Lung microvascular endothelial cell (primary cell): ENCODE measurements around the gene ATG7. TPM values are rescaled to one million over a fixed set of nuclear protein-coding genes. Genes with fewer than 3 reads are reported as not detected.
"Not testable (repeated sequence)": the region's sequence is repeated elsewhere in the genome, so short reads cannot be mapped to it uniquely, and the experiment has no call there.

Experiments
- DNase-seq, 2 donors: peaks; one replicate each; pipeline versions ENCODE4 v3.0.0 to v3.0.0-alpha.2; 2010; ENCODE audit warnings: low read depth in 2 of 2
- total RNA-seq: library from RNA; depleted of rRNA; stranded (reverse); fragments of >200 nt; gene quantifications from 2 replicates; pipeline ENCODE4 v1.2.1, GENCODE V29; 2014

The ATG7 gene
- total RNA-seq, 1 donor from 2014 or later = 25.4 TPM

DNA sequence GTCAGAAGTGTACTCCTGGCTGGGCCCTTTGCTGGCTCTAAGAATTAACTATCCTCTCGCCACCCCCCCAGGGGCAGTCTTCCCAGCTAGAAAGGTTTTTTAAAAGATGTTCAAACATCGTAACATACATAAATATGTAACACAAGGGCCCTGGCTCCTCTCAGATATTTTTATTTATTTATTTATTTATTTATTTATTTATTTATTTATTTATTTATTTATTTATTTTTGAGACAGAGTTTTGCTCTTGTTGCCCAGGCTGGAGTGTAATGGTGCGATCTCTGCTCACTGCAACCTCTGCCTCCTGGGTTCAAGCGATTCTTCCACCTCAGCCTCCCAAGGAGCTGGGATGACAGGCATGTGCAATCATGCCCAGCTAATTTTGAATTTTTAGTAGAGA lies 190.5 kb downstream of the ATG7 start:
- DNase-seq = not testable (repeated sequence)

DNA sequence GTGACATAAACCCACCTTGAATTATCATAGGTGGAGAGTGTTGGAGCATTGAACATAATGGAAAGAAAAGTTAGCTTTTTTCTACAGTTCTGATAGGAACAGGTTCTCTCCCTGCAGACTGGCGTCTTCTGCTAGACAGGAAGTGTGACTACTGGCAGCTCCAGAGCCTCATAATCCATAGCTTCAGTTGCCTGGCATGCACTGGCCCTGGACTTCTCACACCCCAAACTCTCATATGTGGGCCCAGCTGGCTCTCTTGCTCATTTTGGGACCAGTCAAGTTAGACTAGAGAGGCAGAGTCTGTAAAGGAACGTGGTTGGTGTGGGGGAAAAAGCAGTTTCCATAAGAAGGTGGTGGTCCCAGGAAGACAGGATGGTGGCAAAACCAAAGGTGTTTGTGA lies 191.4 kb downstream of the ATG7 start:
- DNase-seq = peak in 1 of 2 donors; percentile 47

DNA sequence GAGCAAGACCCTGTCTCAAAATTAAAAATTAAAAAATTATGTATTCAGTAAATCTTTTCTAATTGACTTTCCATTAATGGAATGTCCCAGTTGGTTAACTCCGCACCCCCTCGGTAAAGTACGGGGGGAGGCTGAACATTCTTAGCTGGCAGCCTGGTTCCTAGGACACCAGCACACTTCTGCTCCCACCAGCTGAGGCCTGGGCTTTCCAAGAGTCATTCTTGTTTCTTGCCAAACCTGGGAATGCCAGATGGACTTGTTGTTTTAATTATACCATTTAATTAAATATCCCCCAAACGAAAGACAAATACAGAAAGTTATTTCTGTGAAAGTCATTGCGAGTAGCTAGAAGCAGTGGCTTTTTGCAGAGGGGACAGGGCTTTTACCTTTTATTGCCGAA lies 192.2 kb downstream of the ATG7 start:
- DNase-seq = no peak

DNA sequence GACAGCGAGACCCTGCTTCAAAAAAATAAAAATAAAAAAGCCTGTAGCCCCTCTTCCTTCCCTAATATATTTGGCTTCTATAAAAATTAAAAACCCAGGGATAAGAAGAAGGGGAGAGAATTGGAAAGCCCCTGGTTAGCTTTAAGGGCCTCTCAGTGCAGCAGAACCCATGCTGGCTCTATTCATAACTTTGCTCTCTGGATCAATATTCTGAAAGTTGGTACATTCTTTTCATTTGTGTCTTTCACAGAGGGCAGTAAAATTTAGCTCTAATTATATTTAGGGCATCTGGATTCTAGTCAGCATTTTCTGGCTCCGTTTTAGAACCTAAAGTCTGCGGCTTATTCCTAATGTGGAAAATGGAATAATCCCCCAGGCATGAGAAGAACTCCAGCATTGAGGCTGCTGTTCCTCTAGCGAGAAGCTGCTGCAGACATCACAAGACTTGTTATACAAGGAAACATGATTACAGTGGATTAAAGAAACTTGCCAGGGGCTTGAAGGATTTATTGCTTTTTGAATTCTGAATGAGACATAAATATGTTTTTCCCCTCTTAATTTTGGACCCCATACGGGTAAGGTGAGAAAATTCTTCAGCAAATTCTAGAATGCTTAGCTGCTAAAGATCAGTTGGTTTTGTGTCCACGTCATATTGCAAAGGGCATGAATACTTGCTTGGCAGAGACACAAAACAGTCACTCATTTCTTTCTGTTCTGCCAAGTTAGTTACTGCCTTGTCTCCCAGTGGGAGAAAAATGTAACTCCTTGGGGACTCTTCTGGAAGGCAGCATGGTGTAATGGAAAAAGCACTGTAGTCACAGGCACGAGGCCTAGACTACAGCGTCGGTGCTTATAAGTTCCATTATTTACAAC lies 193.8 kb downstream of the ATG7 start:
- no peak for DNase-seq

DNA sequence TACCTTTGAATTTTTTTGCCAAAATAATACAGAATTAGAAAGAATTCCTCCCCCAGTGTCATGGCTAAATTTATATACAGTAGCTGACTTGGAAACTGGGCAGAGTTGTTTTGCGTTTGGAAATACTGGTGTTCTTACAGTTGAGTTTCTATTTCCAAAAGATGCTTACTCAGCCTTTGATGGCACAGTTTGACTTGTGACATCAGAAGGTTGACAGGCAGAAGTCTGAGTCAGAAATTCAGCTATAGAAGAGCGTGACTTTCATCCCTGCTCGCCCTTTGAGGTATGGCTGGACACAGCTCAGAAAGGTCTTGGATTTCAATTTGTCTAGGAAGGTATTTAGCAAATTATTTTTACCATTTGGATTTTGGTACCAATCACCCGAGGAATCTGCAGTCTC lies 195.7 kb downstream of the ATG7 start:
- no peak for DNase-seq

DNA sequence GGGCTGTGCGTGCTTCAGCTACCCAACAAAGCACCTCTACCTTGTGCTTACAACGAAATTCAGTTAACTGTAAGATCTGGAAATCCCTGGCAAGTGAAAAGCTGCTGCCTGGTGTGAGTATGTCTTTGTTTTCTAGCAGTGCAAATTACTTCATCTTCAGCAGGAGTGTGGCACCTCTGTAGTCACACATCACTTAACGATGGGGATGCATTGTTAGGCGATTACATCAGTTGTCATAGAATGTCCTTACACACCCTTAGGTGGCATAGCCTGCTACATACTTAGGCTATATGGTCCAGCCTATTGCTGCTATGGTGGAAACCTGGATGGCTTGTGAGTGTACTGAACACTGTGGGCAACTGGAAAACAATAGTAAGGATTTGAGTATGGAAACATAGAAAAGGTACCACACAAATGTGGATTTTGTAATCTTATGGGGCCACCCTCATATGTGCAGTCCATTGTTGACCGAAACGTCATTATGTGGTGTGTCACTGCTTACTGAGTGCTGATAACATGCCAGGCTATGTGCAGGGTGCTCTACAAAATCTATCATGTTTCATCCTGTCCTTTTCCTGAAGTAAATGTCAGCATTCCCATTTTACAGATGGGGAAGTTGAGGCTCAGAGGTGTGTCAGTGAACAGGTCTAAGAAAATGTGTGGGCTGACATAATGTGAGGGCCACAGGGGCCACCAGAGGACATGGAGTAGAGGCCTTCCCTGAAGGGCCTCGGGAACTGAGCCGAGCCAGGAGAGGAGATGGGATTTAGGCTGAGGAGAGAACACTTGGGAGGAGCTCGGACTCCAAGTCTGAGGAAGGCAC lies 198.0 kb downstream of the ATG7 start:
- no peak for DNase-seq

DNA sequence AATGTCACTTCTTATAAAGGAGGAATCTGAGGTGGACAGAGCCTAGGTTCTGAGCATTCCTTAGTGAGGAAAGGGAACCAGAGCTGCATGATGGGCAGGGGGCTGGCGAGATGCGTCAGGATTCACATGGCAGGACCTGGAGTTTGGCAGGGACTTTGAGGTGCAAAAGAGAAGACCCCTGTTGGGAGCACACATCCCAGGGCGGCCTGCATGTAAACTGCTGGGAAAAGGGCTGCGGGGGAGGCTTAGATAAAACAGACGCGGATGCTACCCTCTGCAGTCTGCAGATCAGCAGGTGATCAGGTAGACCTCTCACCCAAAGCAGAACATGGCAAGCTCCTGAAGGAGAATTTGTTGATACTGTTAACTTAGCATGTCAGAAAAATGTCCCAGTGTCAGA lies 203.1 kb downstream of the ATG7 start:
- DNase-seq = no peak

DNA sequence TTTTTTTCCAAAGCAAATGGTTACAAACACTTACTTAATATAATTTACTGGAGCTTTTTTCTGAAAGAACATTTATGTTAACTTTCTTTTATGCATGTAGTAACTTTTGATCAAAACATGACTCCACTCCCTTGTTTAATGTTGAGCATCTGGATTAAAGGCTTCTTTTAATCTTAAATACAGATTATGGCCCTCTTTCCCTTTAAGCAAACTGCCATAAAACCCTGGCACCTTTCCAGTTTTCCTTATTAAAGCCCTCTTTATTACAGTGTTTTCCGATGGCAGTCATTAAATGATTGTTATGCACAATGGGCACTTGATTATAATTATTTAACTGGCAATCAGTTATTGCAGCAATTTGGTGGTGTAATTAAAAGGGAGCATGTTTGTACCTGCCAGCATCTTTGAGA lies 204.5 kb downstream of the ATG7 start:
- DNase-seq = peak; percentile 54 to 66

DNA sequence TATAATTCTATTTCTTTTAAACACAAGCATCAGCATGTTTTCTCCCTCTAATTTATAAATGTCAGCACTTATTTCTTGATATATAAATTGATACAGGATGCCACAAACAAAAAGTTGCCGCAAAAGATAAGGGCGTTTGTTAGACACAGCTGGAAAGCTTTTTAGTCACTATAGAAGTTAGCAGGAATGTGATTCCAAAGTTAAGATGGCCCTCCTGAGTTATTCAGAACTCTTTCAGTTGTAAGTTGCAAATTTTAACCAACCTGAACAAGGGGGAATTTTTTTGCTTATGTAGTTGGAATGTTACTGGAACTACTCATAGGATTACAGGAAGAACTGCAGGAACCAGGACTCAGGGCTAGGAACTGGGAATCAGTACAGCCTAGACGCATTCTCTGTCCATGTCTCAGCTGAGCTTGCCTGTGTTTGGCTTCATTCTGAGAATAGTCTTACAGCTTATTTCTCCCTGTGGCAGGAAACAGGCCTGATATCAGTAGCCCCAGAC lies 205.3 kb downstream of the ATG7 start:
- peak; percentile 52 to 92 for DNase-seq

DNA sequence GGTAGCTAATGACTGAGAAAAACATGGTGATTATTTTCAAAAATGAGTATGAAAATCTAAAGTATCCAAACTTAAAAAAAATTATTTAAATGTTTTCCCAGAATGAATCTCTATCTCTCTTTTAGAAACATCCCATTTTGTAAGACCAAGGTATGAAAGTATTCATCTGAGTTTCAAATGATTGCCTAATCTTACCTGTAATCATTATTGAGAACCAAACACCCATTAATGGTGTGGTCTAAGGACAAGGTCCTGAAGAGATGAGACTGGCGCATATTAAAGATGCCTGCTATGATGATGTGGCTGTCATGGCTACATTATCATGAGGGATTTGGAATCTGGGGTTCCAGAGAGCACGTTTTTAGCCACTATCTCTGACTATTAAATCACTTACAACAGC lies 206.0 kb downstream of the ATG7 start:
- no peak for DNase-seq

DNA sequence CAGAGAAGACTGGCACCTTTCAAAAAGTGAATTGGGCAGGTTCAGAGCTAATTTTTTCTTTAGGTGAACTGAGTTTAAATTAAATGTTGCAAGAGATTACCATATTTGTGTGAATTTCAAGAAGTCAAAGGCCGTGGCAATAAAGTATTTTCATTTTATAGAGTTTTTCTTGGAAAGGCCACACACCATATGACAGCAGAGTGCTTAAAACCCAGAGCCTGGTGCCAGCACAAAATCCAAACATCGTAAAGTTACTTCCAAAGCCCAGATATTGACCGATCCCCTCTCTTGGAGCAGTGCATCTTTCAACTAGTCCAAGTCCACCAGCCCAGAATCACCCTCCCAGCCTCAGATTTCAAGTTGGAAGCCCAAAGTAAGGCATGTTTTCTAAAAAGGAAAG lies 207.0 kb downstream of the ATG7 start:
- DNase-seq = peak in 1 of 2 donors; percentile 25

DNA sequence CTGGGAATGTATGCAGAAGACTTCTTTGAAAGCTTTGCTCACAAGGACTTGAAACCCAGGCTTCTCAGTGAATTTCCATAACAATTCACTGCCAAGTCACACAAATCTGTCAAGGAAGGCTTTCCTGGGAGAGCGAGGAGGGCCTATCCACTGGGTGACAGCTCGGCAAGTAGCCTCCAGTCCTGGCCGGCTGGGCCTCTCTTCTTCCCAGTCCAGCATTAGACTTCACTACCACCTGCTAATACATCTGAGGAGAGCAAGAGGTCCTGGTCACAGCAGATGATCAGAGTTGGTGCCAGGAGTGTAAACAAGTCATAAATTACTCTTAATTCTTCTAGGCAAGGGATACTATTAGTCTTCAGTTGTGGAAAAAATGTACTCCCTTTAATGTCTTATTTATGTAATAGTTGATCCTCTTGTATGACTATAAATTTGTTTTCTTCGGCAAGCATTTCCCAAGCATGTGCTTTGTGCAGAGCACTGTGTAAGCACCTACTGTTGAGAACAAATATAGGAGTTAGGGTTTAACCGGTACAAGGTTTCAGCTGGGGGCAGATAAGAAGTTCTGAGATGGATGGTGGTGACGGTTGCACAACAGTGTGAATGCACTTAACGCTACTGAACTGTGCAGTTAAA lies 208.6 kb downstream of the ATG7 start:
- DNase-seq = no peak

DNA sequence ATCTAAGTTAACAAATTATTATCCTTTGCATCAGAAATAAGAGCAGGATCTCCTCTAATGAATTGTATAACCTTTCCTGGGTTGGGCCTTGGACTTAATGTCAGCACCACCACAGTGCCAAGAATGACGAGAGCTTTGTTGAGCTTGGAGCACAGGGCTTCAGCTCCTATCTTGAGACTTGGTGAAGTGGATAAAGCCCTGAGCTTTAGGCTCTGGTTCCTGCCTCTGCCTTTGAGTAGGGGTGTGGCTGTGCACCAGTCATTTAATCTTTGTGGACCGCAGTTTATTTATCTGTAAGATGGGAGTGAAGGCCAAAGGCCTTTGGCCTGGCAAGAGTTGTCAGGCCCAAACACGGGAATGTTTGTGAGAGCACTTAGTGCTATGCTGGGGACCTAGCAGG lies 209.4 kb downstream of the ATG7 start:
- no peak for DNase-seq

DNA sequence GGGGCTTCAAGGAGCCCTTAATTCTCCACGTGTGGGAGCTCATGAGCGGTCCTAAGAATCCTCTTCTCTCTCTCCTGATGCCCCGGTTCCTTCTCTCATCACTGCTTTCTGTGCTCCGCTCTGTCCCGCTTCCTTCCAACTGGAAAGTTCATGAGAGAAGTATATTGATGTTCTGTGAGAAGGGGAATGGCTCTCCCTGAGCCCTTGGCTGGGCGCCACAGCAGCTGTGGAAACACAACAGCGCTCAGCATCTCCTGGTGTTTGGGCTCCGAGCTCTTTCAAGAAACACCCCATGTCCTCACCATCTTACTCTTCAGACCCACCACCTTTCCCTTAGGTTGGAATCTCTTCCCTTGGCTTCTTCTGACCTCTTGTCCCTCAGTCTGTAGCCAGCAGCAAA lies 209.8 kb downstream of the ATG7 start:
- no peak for DNase-seq

DNA sequence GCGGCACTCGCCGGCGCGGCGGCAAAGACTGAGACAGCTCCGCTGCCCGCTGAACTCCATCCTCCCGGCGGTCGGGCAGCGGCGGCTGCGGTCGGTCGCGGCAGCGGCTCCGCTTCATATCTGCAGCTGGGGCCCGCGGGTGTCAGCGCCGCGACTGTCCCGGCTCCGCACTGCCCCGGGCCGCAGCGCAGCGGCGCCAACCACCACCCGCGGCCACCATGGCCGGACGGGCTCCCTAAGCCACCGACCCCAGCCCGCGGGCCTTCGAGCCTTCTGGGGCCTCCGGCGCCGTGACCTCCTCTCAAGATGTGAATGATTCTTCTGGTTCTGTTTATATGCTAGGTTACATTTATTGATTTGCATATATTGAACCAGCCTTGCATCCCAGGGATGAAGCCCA lies 216.2 kb downstream of the ATG7 start:
- DNase-seq = not testable (repeated sequence)

DNA sequence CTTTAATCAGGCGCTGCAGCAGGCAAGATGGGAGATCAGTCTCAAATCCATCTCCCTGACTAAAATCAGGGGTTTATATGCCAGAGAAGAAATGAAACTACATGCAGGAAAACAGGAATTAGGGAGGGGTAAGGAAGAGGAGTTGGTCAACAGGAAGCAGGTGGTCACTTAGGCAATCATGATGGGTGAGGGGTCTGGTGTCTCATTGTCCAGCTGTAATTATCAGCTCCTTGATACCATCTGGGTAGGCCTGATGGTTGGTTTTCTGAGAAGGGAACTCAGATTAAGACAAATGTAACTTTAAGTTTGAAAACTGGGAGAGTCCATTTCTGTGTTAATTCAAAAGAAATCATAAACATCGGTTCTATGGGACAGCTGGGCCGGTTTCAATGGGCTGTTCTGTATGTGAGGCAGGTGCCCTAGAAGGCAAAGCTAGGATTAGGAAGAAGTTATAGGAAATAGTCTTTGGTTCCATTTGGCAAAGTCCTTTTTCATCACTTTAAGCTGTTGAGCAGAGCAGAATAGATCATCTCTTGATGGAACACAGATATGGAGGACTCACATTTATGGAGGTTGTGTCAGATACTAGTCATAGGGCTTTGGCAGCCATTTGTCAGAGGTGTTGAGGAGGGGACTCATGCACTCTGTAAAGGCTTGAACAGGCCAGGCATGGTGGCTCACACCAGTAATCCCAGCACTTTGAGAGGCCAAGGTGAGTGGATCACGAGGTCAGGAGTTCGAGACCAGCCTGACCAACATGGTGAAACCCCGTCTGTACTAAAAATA lies 222.1 kb downstream of the ATG7 start:
- peak in 1 of 2 donors; percentile 52 for DNase-seq

DNA sequence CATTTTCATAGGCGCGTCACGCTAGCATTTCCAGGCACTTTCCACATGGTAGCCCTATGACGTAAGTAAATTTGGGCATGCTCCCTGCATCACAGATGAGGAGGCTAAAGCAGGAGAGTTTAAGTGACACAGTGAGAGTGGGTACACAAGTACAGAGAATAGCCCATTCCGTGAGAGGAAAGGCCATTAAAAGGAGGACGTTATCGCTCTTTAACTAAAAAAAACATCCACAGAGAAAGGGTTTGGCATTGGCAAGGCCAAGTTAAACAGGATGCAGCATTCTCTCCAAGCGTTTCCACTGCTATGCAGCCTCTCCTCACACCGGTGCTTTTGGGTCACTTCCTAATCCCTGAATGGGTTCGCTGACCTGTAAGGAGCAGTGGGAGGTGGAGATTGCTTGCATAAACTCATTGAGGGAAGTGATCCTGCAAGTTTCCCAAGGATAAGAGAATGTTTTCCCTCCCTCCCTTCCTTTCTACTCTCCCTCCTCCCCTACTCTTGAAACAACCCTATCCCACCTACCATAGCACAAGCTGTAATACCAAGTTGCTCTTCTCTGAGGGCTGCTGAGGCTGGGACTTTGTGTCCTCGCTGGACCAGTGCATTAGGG lies 223.9 kb downstream of the ATG7 start:
- peak; percentile 90 to 94 for DNase-seq

DNA sequence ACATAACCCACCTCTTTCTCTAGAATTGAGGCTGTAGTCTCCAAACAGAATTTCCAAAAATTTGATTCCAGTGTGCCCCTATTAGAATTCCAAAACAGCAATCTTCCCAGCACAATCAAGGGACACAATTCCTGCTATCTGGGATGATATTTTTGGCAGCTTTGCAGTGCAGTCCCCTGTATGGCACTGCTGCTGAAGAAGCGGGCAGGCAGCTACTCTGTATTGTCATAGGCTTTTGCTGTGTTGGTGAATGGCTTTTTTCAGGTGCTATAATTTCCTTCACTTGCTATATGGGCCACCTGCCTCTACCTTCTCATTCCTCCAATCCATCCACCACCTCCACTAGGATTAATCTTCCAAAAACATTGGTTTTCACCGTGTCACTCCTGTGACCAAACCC lies 226.0 kb downstream of the ATG7 start:
- no peak for DNase-seq

DNA sequence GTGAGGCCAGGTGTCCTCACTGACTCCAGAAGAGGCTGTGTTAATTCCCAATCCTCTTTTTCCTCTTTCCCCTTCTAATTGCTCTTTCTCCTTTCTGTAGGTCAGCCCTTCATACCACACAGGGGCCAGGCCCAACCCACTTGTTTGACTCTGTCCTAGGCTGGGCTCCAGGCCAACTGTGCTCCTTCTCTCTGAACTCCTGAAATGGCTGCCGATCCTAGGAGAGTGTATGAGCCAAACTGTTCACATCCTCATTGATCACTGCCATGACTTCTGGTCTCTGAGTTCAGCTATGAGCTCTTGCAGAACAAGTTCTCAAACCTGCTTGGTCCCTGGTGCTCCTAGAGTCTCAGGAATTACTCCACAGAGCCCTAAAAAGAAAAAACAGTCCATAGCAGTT lies 226.4 kb downstream of the ATG7 start:
- peak; percentile 68 to 73 for DNase-seq

DNA sequence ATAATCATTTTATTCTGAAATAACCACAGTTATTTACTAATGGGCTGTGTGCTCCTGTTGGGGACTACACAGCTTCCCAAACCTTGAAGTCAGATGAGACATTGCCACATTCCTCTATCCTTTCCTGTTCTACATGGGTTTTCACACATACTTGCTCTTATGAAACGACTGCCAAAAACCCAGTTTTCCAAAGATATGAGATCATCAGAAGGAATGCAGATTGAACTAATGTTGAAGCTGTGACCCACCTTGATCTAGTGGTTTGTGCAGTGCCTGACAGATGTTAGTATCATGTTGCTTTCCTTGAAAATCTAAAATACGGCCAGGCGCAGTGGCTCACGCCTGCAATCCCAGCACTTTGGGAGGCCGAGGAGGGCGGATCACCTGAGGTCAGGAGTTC lies 226.9 kb downstream of the ATG7 start:
- peak in 1 of 2 donors; percentile 77 for DNase-seq

DNA sequence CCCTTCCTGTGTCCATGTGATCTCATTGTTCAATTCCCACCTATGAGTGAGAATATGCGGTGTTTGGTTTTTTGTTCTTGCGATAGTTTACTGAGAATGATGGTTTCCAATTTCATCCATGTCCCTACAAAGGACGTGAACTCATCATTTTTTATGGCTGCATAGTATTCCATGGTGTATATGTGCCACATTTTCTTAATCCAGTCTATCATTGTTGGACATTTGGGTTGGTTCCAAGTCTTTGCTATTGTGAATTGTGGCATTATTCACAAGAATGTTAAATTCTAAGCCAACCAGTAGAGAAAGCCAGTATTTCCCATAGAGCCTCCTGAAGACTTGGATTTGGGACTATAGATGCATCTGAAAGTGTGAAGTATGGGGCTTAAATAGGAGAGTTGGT lies 230.2 kb downstream of the ATG7 start:
- not testable (repeated sequence) for DNase-seq
